Skeletal muscle tissue (tissue), 4 donors: ENCODE results near the gene TMEM14A. TPM values are rescaled to one million over a fixed set of nuclear protein-coding genes. Genes with fewer than 3 reads are reported as not detected.
A peak's percentile ranks its signal among the peaks of the same experiment; 100 is the strongest.
"Not testable (repeated sequence)": the region's sequence is repeated elsewhere in the genome, so short reads cannot be mapped to it uniquely, and the experiment has no call there.

Experiments used
- H3K27ac ChIP-seq: one replicate; pipeline ENCODE4 v1.7.0; 2013; ENCODE audit warnings: mild to moderate bottlenecking, low read depth, low read length, inconsistent platforms
- H3K27me3 ChIP-seq, 3 donors: one replicate each; pipeline ENCODE4 v1.7.0; 2013; ENCODE audit warnings: low read length in 3 of 3; ENCODE audit not compliant: control insufficient read depth in 3 of 3, insufficient read depth in 3 of 3
- H3K36me3 ChIP-seq, 3 donors: one replicate each; pipeline ENCODE4 v1.7.0; 2013; ENCODE audit warnings: low read length in 3 of 3; ENCODE audit not compliant: control insufficient read depth in 3 of 3, insufficient read depth in 3 of 3
- H3K4me1 ChIP-seq, 3 donors: one replicate each; pipeline ENCODE4 v1.7.0; 2013; ENCODE audit warnings: low read length in 3 of 3, mild to moderate bottlenecking in 3 of 3; ENCODE audit not compliant: control insufficient read depth in 3 of 3, insufficient read depth in 3 of 3
- H3K4me3 ChIP-seq, 3 donors: one replicate each; pipeline ENCODE4 v1.7.0; 2013; ENCODE audit warnings: low read length in 3 of 3
- H3K9ac ChIP-seq, 3 donors: one replicate each; pipeline ENCODE4 v1.7.0; 2013; ENCODE audit warnings: low read length in 3 of 3, mild to moderate bottlenecking in 3 of 3, moderate library complexity in 2 of 3, low read depth in 1 of 3
- H3K9me3 ChIP-seq, 3 donors: one replicate each; pipeline ENCODE4 v1.7.0; 2013; ENCODE audit warnings: low read length in 3 of 3; ENCODE audit not compliant: control insufficient read depth in 3 of 3
- total RNA-seq: library from RNA; depleted of rRNA; stranded (reverse); fragments of >200 nt; gene quantifications from one replicate; pipeline ENCODE4 v1.2.3, GENCODE V29; 2014
- donor health status: Osteomylitis.

TMEM14A gene
- total RNA-seq, 1 donor from 2014 or later: 7.3 TPM

- H3K4me3 ChIP-seq: no peak overlapping the region
- H3K9ac ChIP-seq: no peak overlapping the region
- H3K27me3 ChIP-seq: no peaks in the 10 kb centered on the region
- no peaks in the 10 kb centered on the region for H3K36me3 ChIP-seq
- H3K27ac ChIP-seq: no peak overlapping the region
- no peaks in the 10 kb centered on the region for H3K9me3 ChIP-seq
- H3K4me1 ChIP-seq: no peaks in the 10 kb centered on the region
Measured at GRCh38 chr6:52654007-52654406, 16.9 kb upstream of the TMEM14A start.

- no peaks in the 10 kb centered on the region for H3K9me3 ChIP-seq
- H3K4me3 ChIP-seq: no peak overlapping the region
- H3K27me3 ChIP-seq: no peaks in the 10 kb centered on the region
- no peaks in the 10 kb centered on the region for H3K36me3 ChIP-seq
- H3K27ac ChIP-seq: no peak overlapping the region
- no peak overlapping the region for H3K9ac ChIP-seq
- H3K4me1 ChIP-seq: no peaks in the 10 kb centered on the region
Measured at GRCh38 chr6:52654592-52654991, 16.3 kb upstream of the TMEM14A start.

- not testable (repeated sequence) for H3K9me3 ChIP-seq, H3K36me3 ChIP-seq, H3K4me3 ChIP-seq, H3K27me3 ChIP-seq, H3K27ac ChIP-seq, H3K9ac ChIP-seq, H3K4me1 ChIP-seq
Measured at GRCh38 chr6:52655941-52656340, 15.0 kb upstream of the TMEM14A start.

GRCh38 chr6:52657870-52658269 lies 13.0 kb upstream of the TMEM14A start:
- H3K27ac ChIP-seq: no peak overlapping the region
- no peaks in the 10 kb centered on the region for H3K36me3 ChIP-seq
- no peaks in the 10 kb centered on the region for H3K9me3 ChIP-seq
- no peak overlapping the region for H3K4me3 ChIP-seq
- no peaks in the 10 kb centered on the region for H3K27me3 ChIP-seq
- no peaks in the 10 kb centered on the region for H3K4me1 ChIP-seq
- no peak overlapping the region for H3K9ac ChIP-seq

GRCh38 chr6:52661551-52661950 lies 9.4 kb upstream of the TMEM14A start:
- no peak overlapping the region for H3K27ac ChIP-seq
- H3K4me1 ChIP-seq: peaks cover 9 to 15% (median 11%) of the 10 kb centered on the region in 3 donors
- no peaks in the 10 kb centered on the region for H3K36me3 ChIP-seq
- no peak overlapping the region for H3K4me3 ChIP-seq
- H3K27me3 ChIP-seq: peaks cover 0 to 3% (median 0%) of the 10 kb centered on the region in 3 donors
- no peak overlapping the region for H3K9ac ChIP-seq
- no peaks in the 10 kb centered on the region for H3K9me3 ChIP-seq

- no peak overlapping the region for H3K9ac ChIP-seq
- H3K9me3 ChIP-seq: no peaks in the 10 kb centered on the region
- H3K27me3 ChIP-seq: peaks cover 0 to 6% (median 0%) of the 10 kb centered on the region in 3 donors
- no peak overlapping the region for H3K4me3 ChIP-seq
- peaks cover 9 to 15% (median 11%) of the 10 kb centered on the region in 3 donors for H3K4me1 ChIP-seq
- peaks cover 0 to 3% (median 0%) of the 10 kb centered on the region in 3 donors for H3K36me3 ChIP-seq
- no peak overlapping the region for H3K27ac ChIP-seq
Measured at GRCh38 chr6:52662031-52662430, 8.9 kb upstream of the TMEM14A start.

- Histone ChIP-seq H3K27ac (no peak overlapping the region), H3K9me3 (no peaks in the 10 kb centered on the region), H3K27me3 (peaks cover 0 to 6% (median 0%) of the 10 kb centered on the region in 3 donors), H3K4me1 (peaks cover 9 to 15% (median 11%) of the 10 kb centered on the region in 3 donors), H3K9ac (peak overlapping the region; percentile 59 to 76 (median 65)), H3K36me3 (peaks cover 0 to 3% (median 0%) of the 10 kb centered on the region in 3 donors), H3K4me3 (peak overlapping the region; percentile 65 to 81 (median 73))
Measured at GRCh38 chr6:52663120-52663935, 7.6 kb upstream of the TMEM14A start.

- Histone ChIP-seq H3K9ac (peak overlapping the region; percentile 59 to 76 (median 65)), H3K27ac (no peak overlapping the region)
Measured at GRCh38 chr6:52663936-52664185, 7.1 kb upstream of the TMEM14A start.

GRCh38 chr6:52664186-52664990 lies 6.5 kb upstream of the TMEM14A start:
- no peaks in the 10 kb centered on the region for H3K9me3 ChIP-seq
- H3K36me3 ChIP-seq: peaks cover 0 to 3% (median 0%) of the 10 kb centered on the region in 3 donors
- H3K27ac ChIP-seq: no peak overlapping the region
- H3K4me1 ChIP-seq: peaks cover 9 to 15% (median 11%) of the 10 kb centered on the region in 3 donors
- peaks cover 0 to 6% (median 0%) of the 10 kb centered on the region in 3 donors for H3K27me3 ChIP-seq
- peak overlapping the region; percentile 59 to 76 (median 65) for H3K9ac ChIP-seq
- H3K4me3 ChIP-seq: peak overlapping the region; percentile 65 to 81 (median 73)

More at GRCh38 chr6:52663936-52664185, 7.1 kb upstream of the TMEM14A start:
- Histone ChIP-seq H3K36me3 (peaks cover 0 to 3% (median 0%) of the 10 kb centered on the region in 3 donors), H3K4me3 (peak overlapping the region; percentile 65 to 81 (median 73)), H3K4me1 (peaks cover 9 to 15% (median 11%) of the 10 kb centered on the region in 3 donors), H3K9me3 (no peaks in the 10 kb centered on the region), H3K27me3 (peaks cover 0 to 6% (median 0%) of the 10 kb centered on the region in 3 donors)
